HepG2 (cell line): ENCODE data around the gene CACNA2D3. TPM values are rescaled to one million over a fixed set of nuclear protein-coding genes. Genes with fewer than 3 reads are reported as not detected.

Experiments
- ATAC-seq: fragments of 200-7000 bp; cut with Tn5 transposase; 3 replicates; pipeline ENCODE4 v1.9.1; 2020; ENCODE audit warnings: mild to moderate bottlenecking, moderate library complexity
- BruUV-seq: library from RNA; stranded (reverse); fragments of 400-500 nt; replicated peaks from 2 replicates; lab custom pipeline; 2021; lab: Mats Ljungman, UMichigan
- CTCF ChIA-PET: fragments of 300-600 bp; formaldehyde crosslinking; extraction: SDS; loops from one replicate; lab custom pipeline; 2021; ENCODE audit warnings: low total read pairs, inconsistent platforms, low intra/inter-chr PET ratio; lab: Yijun Ruan, JAX
- POLR2A ChIA-PET: fragments of 350-600 bp; sonication (Branson Sonifier 250); formaldehyde crosslinking; loops from one replicate; lab custom pipeline; 2020; ENCODE audit warnings: antibody characterized with exemption, inconsistent platforms; lab: Yijun Ruan, JAX
- DNase-seq: peaks from one replicate; pipeline ENCODE4 v3.0.0-alpha.2; 2015; ENCODE audit warnings: low spot score
- FAIRE-seq: peaks from 3 replicates; lab custom pipeline; 2011; peaks lifted over from hg19 to GRCh38; lab: Jason Lieb, UNC
- H2AFZ ChIP-seq: one replicate; pipeline ENCODE4 v1.6.1; 2011; ENCODE audit warnings: low read length, inconsistent platforms
- H3K27ac ChIP-seq: fragments of 300-600 bp; 3 replicates; pipeline ENCODE4 v1.8.0; 2011; ENCODE audit warnings: mixed run types, mild to moderate bottlenecking, mixed read lengths, low read length, inconsistent platforms; ENCODE audit not compliant: insufficient read depth; ENCODE audit errors: extremely low read length
- H3K27me3 ChIP-seq, 2 experiments: fragments of 200-600 bp in 1 of 2; 2 replicates in 1 of 2; 3 replicates in 1 of 2; pipeline versions ENCODE4 v1.6.0 to v1.8.0; 2011; ENCODE audit warnings: low read length in 2 of 2, mild to moderate bottlenecking in 2 of 2, moderate library complexity in 2 of 2, inconsistent platforms in 1 of 2; ENCODE audit not compliant: insufficient read depth in 2 of 2, control insufficient read depth in 1 of 2
- H3K36me3 ChIP-seq, 2 experiments: fragments of 200-600 bp in 1 of 2; replicated peaks in 1 of 2; 2 replicates in 1 of 2; 3 replicates in 1 of 2; pipeline versions ENCODE4 v1.5.1 to v1.8.0; 2011; ENCODE audit warnings: low read length in 2 of 2, inconsistent platforms in 1 of 2; ENCODE audit not compliant: insufficient read depth in 2 of 2, control insufficient read depth in 1 of 2
- H3K4me1 ChIP-seq: 2 replicates; pipeline ENCODE4 v1.5.1; 2012; ENCODE audit warnings: low read length, inconsistent platforms; ENCODE audit not compliant: insufficient read depth
- H3K4me2 ChIP-seq: 2 replicates; pipeline ENCODE4 v1.6.0; 2011; ENCODE audit warnings: low read depth, low read length, inconsistent platforms
- H3K4me3 ChIP-seq, 3 experiments: fragments of 200-600 bp in 1 of 3; sonication (generic), shearing (Covaris generic) in 1 of 3; replicated peaks in 1 of 3; 2 replicates each; pipeline ENCODE4 v1.5.1; 2011 to 2016; ENCODE audit warnings: low read length in 3 of 3, inconsistent platforms in 2 of 3, low read depth in 2 of 3, mild to moderate bottlenecking in 2 of 3, control low read depth in 1 of 3, mixed read lengths in 1 of 3; ENCODE audit not compliant: insufficient read depth in 1 of 3
- H3K79me2 ChIP-seq: one replicate; pipeline ENCODE4 v1.6.1; 2011; ENCODE audit warnings: low read length, inconsistent platforms; ENCODE audit not compliant: insufficient read depth
- H3K9ac ChIP-seq: 2 replicates; pipeline ENCODE4 v1.6.0; 2011; ENCODE audit warnings: mild to moderate bottlenecking, low read depth, low read length, inconsistent platforms; ENCODE audit not compliant: insufficient read depth
- H3K9me3 ChIP-seq: 2 replicates; pipeline ENCODE4 v1.5.1; 2012; ENCODE audit warnings: mild to moderate bottlenecking, low read length
- H4K20me1 ChIP-seq: 2 replicates; pipeline ENCODE4 v1.6.0; 2011; ENCODE audit warnings: inconsistent platforms, mild to moderate bottlenecking, low read length, moderate library complexity; ENCODE audit not compliant: insufficient read depth
- CENPX ChIP-seq: sonication (generic); formaldehyde crosslinking; IDR thresholded peaks from 2 replicates; pipeline ENCODE4 v1.9.0; 2021; ENCODE audit warnings: mild to moderate bottlenecking, missing genetic modification reagents, moderate library complexity
- DBP ChIP-seq: sonication (generic); formaldehyde crosslinking; IDR thresholded peaks from 2 replicates; pipeline ENCODE4 v1.4.0; 2020; ENCODE audit warnings: missing genetic modification reagents; ENCODE audit errors: not compliant biosample characterization
- EED ChIP-seq: sonication (generic); formaldehyde crosslinking; IDR thresholded peaks from 2 replicates; pipeline ENCODE4 v1.5.0; 2020; ENCODE audit warnings: mild to moderate bottlenecking, missing genetic modification reagents
- MXI1 ChIP-seq: IDR thresholded peaks from 3 replicates; pipeline ENCODE4 v1.6.1; 2012; ENCODE audit warnings: low read depth, low read length, inconsistent platforms, borderline replicate concordance
- NFKBIZ ChIP-seq: IDR thresholded peaks from 2 replicates; pipeline ENCODE4 v1.6.1; 2018; ENCODE audit warnings: missing genetic modification reagents, missing compliant biosample characterization
- NR2F1 ChIP-seq, 2 experiments: fragments of 450-650 bp in 1 of 2; formaldehyde crosslinking in 1 of 2; IDR thresholded peaks; 2 replicates each; pipeline versions ENCODE4 v1.5.0 to v1.6.1; 2016 to 2020; ENCODE audit warnings: mild to moderate bottlenecking in 1 of 2, missing compliant biosample characterization in 1 of 2, missing genetic modification reagents in 1 of 2, moderate library complexity in 1 of 2
- PLRG1 ChIP-seq: fragments of 450-650 bp; conservative IDR thresholded peaks from 2 replicates; pipeline ENCODE4 v1.6.1; 2016
- PRDM4 ChIP-seq: sonication (generic); formaldehyde crosslinking; IDR thresholded peaks from 2 replicates; pipeline ENCODE4 v1.9.0; 2021; ENCODE audit warnings: missing genetic modification reagents, borderline replicate concordance
- SKI ChIP-seq: fragments of 450-650 bp; IDR thresholded peaks from one replicate; pipeline ENCODE4 v1.6.1; 2018; ENCODE audit warnings: mild to moderate bottlenecking; ENCODE audit not compliant: partially characterized antibody
- SRSF9 ChIP-seq: fragments of 200-400 bp; formaldehyde crosslinking; IDR thresholded peaks from 2 replicates; pipeline ENCODE4 v1.6.1; 2018; ENCODE audit warnings: borderline replicate concordance, mild to moderate bottlenecking, low read depth, low read length; ENCODE audit not compliant: insufficient read depth, poor library complexity, severe bottlenecking
- TMF1 ChIP-seq: sonication (generic); formaldehyde crosslinking; IDR thresholded peaks from 2 replicates; pipeline ENCODE4 v1.8.1; 2022; ENCODE audit warnings: low read depth, missing genetic modification reagents
- WIZ ChIP-seq: sonication (generic); formaldehyde crosslinking; IDR thresholded peaks from 2 replicates; pipeline ENCODE4 v1.5.1; 2020; ENCODE audit warnings: mild to moderate bottlenecking, missing genetic modification reagents
- ZNF362 ChIP-seq: sonication (generic); formaldehyde crosslinking; IDR thresholded peaks from 2 replicates; pipeline ENCODE4 v1.4.0; 2020; ENCODE audit warnings: missing genetic modification reagents, mild to moderate bottlenecking, borderline replicate concordance
- ZNF83 ChIP-seq: sonication (generic); formaldehyde crosslinking; IDR thresholded peaks from 2 replicates; pipeline ENCODE4 v1.4.0; 2020; ENCODE audit warnings: missing genetic modification reagents, mild to moderate bottlenecking, borderline replicate concordance
- WGBS: methylation state at CpG from one replicate; pipeline ENCODE4 v1.1.6; 2017; ENCODE audit warnings: low lambda C conversion rate; 5-methylcytosine and 5-hydroxymethylcytosine counted together
- in situ Hi-C: cut with HindIII; loops from 2 replicates; pipeline ENCODE4 v1.10.0; 2017; ENCODE audit warnings: low pct_unique_long_range_greater_than_20kb; ENCODE audit not compliant: extremely low pct_ligation_motif_present
- intact Hi-C: fragments of 100-400 bp; cut with micrococcal nuclease; formaldehyde crosslinking; loops from one replicate; pipeline ENCODE4 v1.10.0; 2022; ENCODE audit not compliant: unreplicated experiment
- polyA plus RNA-seq, 8 experiments: library from polyadenylated mRNA; depleted of rRNA in 3 of 8; stranded (reverse) in 7 of 8; unstranded in 1 of 8; fragments of >200 nt; fragmentation: Illumina TruSeq in 4 of 8; extraction: Trizol in 4 of 8; gene quantifications; 2 replicates each; pipeline versions ENCODE4 v1.2.1 to v1.2.3, GENCODE V29; 2011 to 2016; ENCODE audit warnings: low read depth in 4 of 8, missing spikeins in 1 of 8, mixed read lengths in 1 of 8; ENCODE audit not compliant: insufficient read depth in 1 of 8
- total RNA-seq, 5 experiments: library from RNA; depleted of rRNA; stranded (reverse); fragments of >200 nt; fragmentation: Illumina TruSeq; extraction: Trizol; gene quantifications; 2 replicates each; pipeline ENCODE4 v1.2.3, GENCODE V29; 2016; ENCODE audit warnings: low read depth in 1 of 5

Gene CACNA2D3
- total and polyA plus RNA-seq, 2 of the 13 experiments (the other 11 are each of a cell fraction or from before 2014, with no cell fraction given) = not detected

GRCh38 chr3:54941690-54942362 lies 819.5 kb downstream of the CACNA2D3 start (continued):
- TF ChIP-seq PRDM4 (CRISPR knock-in tag) = no peak
- TF ChIP-seq CENPX = no peak
- no peak for TF ChIP-seq DBP (CRISPR knock-in tag)
- no peak for TF ChIP-seq PLRG1
- TF ChIP-seq NR2F1 (CRISPR knock-in tag; IDR thresholded peaks at IDR 0.05) = no peak
- no peak for TF ChIP-seq TMF1 (CRISPR knock-in tag)

- TF ChIP-seq SKI = no peak
- no peak for TF ChIP-seq ZNF83 (CRISPR knock-in tag)
- no peak for TF ChIP-seq WIZ
- TF ChIP-seq EED (CRISPR knock-in tag) = no peak
- TF ChIP-seq ZNF362 = no peak
- no peak for TF ChIP-seq NFKBIZ (CRISPR knock-in tag)
- TF ChIP-seq SRSF9 = no peak
- TF ChIP-seq MXI1 = no peak
- Histone ChIP-seq H4K20me1 (no peaks in the 10 kb centered on the region), H3K27me3 (peaks cover 1 to 5% of the 10 kb centered on the region in 2 experiments; a peak in 1 of 5 replicates), H3K4me1 (no peaks in the 10 kb centered on the region), H3K4me2 (no peak overlapping the region), H2AFZ (no peak overlapping the region), H3K9ac (no peak overlapping the region), H3K79me2 (no peaks in the 10 kb centered on the region), H3K27ac (no peak overlapping the region), H3K9me3 (no peaks in the 10 kb centered on the region), H3K4me3 (no peak overlapping the region), H3K36me3 (no peaks in the 10 kb centered on the region; a peak in 1 of 5 replicates)
- ChIA-PET CTCF (no interaction called here), POLR2A (no interaction called here)
- intact Hi-C loops (loop anchor here (2.0 kb wide), 1 partner anchor 231 kb away; no protein-coding TSS in a partner anchor), in situ Hi-C loops (no loop called here)
- no TSS peak for BruUV-seq
- no peak for DNase-seq
- ATAC-seq = no peak
- WGBS = 0% methylated on average over 1 of the region's 4 CpGs
- no peak for FAIRE-seq
Observed at GRCh38 chr3:54949491-54950044, 827.2 kb downstream of the CACNA2D3 start.
